Hematopoietic multipotent progenitor cell treated with erythropoietin and hydrocortisone succinate and interleukin-3 and kit ligand, for 6 days (in vitro differentiated cells): ENCODE data around the gene RLIM.

Source experiments
- DNase-seq: peaks from one replicate; pipeline ENCODE4 v3.0.0-alpha.2; 2015

RLIM gene, protein sequence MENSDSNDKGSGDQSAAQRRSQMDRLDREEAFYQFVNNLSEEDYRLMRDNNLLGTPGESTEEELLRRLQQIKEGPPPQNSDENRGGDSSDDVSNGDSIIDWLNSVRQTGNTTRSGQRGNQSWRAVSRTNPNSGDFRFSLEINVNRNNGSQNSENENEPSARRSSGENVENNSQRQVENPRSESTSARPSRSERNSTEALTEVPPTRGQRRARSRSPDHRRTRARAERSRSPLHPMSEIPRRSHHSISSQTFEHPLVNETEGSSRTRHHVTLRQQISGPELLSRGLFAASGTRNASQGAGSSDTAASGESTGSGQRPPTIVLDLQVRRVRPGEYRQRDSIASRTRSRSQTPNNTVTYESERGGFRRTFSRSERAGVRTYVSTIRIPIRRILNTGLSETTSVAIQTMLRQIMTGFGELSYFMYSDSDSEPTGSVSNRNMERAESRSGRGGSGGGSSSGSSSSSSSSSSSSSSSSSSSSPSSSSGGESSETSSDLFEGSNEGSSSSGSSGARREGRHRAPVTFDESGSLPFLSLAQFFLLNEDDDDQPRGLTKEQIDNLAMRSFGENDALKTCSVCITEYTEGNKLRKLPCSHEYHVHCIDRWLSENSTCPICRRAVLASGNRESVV

DNA sequence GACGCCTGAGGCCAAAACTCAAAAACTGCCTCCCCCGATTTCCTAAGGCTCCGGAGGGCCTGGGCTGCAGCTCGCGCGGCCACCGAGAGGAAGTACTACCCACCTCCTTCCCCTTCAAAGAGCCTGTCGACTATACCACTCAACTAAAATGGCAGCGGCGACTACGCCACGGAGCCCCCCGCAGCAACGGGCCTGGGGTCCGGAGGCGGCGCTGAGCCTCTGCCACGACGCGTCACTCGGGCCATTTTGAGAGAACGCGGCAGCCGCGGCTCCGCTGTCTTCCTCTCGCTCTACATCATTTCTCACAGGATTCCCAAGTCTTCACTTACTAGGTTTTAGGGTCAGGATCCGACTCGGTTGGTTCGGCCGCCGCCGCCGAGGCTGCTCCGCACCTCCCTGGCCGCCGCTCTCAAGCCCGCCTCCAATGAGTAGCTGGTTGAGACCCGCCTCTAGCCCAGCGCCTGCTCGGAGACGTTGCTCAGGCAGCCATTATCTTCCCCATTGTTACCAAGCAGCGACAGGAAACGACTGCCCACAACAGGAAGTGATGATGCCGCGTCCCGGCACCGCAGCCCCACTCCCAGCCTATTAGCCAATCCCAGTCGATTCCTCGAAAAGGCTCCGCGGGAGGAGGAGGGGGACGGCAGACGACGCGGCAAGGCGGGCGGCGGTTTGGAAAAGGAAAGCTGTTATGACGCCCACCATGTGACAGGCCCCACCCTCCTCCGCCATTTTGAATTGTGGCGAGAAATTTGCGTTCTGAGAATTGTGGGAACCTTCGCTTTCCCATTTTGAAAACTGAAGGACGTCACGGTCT lies at the start of gene RLIM:
Gene RLIM, minus strand, starts transcription at position 532 of the 817 bp plus-strand sequence. CDS start 18,647 bp downstream, outside the sequence.
- DNase-seq = peak; percentile 95

DNA sequence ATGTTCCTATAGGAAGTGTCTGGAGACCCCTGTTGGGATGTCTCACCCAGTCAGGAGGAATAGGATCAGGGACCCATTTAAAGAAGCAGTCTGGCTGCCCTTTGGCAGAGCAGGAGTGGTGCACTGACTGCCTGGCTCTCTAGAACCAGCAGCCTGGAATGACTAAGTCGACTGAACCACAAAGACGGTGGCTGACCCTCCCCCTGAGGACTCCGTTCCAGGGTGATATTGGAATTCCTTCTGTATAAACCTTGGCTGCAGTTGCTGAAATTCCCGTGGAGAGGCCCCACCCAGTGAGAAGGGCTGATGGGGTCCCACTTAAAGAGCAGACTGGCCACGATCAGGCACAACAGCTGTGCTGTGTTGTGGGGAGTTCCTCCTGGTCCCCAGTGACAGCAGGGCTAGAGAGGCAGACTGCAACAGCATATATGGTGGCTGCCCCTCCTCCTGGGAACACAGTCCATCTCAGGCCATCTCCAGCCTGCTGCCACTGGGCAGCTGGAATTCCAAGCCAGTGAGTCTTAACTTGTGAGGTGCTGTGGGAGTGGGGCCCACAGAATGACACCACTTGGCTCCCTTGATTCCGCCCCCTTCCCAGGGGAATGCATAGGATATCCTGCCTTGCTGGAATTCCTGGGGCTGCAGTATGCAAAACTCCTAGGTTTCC lies 41.8 kb upstream of the RLIM start:
- no peak for DNase-seq

DNA sequence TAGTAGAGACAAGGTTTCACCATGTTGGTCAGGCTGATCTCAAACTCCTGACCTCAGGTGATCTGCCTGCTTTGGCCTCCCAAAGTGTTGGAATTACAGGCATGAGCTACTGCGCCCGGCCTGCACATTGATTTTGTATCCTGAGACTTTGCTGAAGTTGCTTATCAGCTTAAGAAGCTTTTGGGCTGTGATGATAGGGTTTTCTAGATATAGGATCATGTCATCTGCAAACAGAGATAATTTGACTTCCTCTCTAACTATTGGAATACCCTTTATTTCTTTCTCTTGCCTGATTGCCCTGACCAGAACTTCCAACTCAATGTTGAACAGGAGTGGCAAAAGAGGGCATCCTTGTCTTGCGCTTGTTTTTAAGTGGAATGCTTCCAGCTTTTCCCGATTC lies 40.5 kb upstream of the RLIM start:
- peak; percentile 3 for DNase-seq

DNA sequence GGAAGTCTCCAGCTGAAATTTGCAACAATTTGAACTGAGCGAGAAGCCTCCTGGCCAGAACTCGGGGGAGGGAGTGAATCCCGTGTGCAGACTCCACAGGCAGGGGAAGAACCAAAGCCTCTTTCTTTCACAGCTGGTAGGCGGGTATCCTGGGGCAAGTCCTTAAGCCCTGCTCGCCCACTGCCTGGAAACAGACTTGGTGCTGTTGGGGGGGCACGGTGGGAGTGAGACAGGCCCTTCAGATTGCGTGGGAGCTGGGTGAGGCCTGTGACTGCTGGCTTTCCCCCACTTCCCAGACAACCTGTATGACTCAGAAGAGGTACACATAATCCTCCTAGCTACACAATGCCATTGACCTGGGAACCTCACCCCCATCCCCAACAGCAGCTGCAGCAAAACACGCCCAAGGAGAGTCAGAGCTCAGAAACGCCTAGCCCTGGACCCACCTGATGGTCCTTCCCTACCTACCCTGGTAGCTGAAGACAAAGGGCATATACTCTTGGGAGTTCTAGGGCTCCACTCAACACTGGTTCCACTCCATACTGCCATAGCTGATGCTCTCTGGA lies 22.4 kb upstream of the RLIM start:
- DNase-seq = no peak

DNA sequence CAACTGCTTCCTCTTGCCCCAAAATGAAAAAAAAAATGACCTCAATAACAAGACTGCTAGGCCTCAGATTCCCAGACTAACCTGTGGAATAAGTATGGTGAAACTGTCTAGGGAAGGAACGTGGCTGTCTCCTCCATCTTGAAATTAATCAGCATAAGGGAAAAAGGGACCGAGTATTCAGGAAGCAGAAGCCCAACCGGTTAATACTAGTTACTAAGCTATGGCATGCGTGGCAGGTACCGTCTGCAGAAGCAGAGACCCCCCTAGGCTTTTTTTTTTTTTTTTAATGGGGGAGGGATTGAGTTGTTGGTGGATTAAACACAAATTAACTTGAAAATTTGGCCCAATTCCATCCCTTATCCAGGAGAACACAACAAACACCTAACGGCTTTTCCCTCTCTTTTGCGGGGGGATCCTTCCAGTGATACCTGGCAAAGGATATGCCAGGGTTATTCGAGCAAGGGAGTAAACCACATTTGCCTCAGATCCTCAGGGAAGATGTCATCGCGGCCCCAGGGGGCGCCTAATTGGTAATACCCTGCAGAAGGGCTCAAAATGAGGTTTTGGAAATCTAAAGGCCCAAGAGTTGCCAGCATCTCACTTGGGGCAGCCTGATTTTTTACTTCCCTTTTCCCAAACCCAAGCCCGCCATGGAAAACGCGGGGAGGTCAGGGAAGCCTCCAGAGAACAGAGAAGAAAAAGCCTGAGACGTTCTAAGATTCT lies 893 bp downstream of the RLIM start:
- DNase-seq = peak; percentile 54

DNA sequence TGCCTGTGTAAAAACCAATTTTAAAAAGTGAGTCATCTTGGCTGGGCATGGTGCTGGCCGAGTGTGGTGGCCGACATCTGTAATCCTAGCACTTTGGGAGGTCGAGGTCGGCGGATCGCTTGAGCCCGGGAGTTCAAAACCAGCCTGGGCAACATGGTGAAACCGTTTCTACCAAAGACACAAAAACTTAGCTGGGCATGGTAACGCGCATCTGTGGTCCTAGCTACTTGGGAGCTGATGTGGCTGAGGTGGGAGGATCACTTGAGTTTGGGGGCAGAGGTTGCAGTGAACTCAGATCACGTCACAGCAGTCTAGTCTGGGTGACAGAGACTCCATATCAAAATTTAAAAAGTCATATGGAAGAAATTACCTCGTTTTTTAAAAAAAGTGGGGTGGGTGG lies 7.6 kb downstream of the RLIM start:
- no peak for DNase-seq

DNA sequence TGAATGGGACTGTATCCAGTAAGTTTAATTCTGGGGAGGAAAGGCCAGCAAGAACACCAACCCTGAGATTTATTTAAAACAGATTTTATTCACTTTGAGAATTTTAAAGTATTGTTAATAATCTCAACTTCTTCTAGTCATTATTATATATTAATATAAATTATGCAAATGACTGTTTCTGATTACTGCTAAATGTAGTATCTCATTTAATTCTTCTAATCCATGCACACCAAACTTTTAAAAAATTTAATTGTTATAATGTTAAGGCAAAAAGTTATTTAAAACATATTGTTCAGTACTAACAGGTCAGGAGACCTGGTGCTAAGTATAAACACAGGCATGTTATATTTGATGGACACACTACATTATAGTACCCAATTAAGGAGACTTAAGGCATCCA lies 8.1 kb downstream of the RLIM start:
- DNase-seq = no peak

DNA sequence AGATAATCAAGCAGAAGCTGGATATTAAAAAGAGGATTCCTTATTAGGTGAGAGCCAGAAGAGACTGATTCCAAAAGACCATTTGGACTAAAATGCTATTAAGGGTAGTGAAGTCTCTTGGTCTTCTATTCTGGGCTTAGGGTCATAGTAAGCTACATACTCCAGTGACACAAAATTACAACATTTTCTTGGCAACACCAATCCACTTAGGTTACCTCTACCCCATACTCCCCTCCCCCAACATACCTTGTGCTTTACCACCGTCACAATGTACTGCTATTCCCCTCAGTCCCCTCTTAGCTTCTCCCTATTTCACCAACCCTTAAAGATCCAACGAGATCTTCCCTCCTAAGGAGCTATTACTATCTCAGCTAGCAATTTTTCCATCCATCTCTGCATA lies 11.4 kb downstream of the RLIM start:
- DNase-seq = no peak

DNA sequence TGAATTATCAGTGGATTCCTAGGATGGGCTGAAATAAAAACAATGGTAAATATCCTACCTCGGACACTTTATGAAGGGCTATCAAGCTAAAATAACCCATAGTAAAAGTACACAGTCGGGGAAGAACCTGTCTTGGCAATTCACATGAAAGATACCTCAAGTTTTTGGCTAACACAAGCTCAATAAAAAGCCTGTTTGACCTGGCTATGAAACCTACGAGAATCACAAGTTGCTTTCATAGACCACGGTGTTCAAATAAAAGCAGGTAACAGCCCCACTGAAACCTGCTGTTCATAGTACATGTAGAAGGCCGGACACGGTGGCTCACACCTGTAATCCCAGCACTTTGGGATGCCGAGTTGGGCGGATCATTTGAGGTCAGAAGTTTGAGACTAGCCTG lies 12.3 kb downstream of the RLIM start:
- no peak for DNase-seq

DNA sequence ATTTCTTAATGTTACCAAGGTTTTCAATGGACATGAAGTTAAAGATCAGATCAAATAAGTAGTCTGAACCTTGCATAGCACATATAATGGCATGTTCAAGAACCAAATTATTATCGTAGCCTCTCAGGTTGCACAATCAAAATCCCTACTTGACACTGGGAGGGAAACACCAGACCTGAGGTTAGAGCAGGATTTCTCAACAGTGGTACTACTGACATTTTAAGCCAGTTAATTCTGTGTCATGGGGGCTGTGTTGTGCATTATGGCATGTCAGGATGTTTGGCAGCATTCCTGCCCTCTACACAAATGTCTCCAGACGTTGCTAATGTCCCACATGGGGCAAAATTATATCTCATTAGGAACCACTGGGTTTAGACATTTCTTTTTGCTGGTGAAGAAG lies 20.8 kb downstream of the RLIM start:
- DNase-seq = peak; percentile 11

DNA sequence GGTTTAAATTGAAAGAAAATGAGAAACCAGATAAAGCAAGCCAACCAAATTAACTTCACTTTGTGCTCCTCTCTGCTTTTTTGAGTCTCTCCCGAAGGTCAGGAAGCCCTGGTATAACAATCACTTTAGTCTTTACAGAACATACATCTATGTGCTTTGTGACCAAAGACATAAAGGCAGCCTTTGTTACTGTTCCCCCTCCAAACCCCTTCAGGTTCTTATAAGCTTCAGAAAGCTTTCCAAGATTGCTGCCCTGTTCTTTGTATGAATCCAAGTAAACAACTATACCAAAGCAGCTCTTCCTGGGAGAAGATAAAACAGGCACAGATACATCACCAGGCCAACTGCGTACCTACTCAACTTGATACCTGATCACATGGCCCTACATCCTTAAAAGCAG lies 28.7 kb downstream of the RLIM start:
- no peak for DNase-seq

DNA sequence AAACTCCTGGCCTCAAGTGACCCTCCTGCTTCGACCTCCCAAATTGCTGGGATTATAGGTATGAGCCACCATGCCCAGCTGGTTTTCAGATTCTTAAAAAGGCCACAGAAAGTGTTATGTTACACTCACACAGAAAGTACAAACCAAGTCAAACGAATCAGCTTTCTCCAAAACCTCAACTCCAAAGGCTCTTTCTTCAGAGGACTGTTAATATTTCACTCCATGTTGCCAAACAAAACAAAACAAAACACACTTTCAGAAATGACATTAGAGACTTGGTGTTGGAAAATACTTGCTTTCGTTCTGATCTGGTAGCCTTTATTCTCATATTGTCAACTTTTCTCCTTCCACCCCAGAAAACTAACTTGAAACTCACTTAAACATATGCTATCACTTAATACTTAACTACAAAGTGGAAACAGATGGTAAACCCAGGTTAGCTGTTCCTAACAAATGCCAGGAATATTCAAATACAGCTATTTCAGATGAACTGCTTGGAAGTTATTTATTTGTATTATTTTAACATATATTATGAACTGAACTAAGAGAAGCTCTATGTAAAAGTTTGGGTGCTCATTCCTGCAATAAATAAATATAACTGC lies 34.7 kb downstream of the RLIM start:
- DNase-seq = no peak

DNA sequence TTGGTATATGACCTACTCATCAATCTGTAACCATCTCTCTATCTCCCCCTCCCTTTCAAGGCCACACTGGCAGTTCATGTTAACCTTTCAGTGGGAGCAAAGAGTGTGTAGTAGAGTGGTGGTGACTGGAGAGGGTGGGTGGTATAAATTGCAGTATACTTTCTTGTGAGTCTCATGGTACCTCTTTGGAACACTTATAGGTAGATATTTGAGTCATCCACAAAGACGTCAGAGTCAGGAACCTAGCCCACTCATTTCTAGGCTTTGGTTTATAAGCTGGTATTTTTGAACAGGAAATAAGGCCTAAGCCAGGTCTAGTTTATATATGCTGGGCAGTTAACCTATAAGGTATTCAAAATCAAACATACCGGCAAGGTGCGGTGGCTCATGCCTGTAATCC lies 36.3 kb downstream of the RLIM start:
- no peak for DNase-seq

DNA sequence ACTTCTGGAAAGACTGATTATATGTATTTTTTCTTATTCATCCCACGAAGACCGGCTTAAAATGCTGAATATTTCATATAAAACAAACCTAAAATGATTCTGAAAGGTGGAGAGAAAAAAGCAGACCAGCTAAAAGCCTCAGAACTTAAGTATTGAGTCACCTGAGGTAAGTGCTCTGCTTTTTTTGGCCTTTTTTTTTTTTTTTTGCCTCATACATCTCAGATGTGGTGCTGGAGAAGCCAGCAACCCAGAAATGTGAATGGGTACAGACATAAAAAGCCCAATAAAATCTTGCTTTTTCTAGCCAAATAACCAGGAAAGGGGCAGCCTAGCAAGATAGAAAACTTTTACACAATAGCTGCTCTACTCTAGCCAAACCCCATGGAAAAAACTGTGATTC lies 57.0 kb downstream of the RLIM start:
- DNase-seq = no peak

DNA sequence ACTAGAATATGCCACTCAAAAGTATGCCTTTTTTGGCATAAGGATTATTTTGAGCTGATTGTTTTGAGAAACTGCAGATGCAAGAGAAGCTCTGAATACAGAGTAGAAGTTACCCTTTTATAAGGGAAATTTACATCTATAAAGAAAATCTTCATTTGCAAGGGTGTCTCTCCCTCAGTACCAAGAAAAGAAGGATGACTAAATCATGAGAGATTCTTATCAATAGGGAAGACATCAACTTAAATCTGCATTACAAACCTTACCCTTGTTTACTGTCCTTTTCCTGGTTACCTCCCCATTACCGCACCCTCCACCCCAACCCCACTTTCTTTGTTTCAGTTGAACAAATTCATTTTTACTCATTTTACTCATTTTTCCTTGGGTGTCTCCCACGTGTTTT lies 62.5 kb downstream of the RLIM start:
- DNase-seq = no peak

DNA sequence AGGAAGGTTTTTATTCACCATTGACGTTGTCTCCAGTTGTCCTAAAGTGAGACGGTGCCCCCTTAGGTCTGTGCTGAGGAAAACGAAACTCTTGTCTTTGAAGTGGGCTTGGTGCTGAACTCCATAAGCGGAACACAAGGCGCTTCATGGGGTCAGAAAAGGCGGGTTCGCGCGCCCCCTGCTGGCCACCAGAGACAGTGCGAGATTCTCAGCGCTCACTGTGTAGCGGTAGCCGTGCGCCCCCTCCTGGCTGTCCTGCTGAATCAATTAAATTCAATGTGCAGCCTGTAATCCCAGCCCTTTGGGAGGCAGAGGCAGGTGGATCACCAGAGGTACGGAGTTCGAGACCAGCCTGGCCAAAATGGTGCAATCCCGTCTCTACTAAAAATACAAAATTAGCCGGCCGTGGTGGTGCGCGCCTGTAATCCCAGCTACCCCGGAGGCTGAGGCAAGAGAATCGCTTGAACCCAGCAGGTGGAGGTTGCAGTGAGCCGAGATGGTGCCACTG lies 64.1 kb downstream of the RLIM start:
- peak; percentile 88 for DNase-seq

DNA sequence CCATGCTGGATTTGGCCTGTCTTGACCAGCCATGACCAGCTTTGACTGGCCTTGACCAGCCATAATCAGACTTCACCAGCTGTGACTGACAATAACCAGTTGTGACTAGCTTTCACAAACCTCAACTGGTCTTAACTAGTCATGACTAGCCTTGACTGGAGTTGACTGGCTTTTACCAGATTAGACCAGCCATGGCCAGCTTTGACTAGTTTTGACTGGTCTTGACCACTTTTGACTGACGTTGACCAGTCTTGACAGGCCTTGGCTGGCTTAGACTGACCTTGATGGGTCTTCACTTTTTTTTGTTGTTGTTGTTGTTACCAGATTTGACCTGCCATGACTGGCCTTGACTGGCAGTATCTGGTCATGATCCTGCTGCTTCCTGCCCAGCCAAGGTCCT lies 67.4 kb downstream of the RLIM start:
- DNase-seq = no peak

DNA sequence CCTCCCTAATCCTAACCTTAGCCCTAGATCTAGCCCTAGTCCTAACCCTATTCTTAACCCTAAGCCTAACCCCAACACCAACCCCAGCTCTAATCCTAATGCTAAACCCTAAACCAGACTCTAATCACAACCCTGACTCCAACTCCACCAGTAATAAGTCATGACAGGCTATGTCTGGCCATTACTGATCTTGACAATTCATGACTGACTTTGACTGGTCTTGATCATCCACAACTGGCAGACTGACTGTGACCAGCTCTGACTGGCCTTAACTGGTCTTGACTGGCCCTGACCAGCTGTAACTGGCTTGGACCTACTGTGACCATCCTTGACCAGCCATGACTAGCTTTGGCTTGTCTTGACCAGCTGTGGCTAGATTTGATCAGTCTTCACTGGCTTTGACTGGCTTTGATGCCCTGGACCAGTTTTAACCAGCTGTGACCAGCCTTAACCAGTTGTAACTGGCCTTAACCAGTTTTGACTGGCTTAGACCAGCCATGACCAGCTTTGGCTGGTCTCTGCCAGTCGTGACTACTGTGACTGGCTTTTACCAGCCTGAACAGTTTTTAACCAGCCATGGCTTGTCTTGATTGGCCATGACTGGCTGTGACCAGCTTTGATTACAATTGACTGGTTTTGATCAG lies 68.4 kb downstream of the RLIM start:
- no peak for DNase-seq

DNA sequence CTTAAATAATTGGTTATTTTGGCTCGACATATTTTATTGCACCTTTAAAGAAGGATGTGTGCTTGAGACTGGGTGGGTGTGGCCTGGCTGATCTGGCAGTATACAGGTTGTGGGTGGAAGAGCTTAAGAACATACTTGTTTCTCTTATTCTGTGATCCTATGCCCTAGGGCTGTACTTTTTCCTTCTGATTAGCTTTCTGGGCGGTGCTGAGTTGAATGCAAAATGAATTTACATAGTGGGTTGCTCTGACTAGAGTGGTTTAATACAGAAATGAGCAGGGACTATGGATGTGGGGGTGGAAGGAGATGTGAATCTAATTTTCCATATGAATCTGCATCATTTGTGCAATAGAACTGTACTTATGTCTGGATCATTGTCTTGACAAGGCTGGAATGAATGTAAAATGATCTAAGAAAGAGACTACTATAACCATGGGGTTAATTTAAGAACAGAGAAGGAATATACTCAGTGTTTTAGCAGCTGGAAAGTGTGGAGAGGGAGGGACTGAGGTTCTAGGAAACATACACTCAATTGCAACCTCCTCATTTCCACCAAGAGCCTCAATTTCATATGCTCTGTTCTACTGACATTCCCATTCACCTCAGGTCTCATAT lies 73.7 kb downstream of the RLIM start:
- DNase-seq = no peak

DNA sequence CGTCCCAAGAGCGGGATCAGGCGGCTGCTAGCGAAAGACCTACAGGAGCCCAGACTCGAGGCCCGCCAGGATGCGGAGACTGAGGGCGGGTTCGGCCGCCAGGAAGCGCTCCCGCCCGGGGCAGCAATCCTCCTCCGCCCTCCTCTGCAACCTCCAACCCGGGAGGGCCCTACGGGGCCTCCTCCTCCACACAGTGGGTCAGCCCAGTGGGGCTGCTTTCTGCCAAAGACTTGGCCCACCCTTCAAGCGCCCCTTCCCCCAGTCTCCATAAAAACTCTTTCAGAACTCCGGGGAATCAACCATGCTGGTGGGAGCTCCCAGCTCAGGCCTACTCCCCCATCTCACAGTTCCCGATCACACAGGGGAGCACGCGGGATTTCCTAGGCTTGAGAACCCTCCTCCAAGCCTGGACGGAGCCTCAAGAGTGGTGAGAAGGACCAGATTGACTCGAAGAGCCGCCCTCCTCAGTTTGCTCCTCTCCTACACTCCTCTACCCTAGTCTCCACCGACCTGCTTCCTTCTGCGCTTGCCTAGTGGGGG lies 77.5 kb downstream of the RLIM start:
- DNase-seq = no peak
